ENCODE data around the gene UGT1A10. TPM values are rescaled to one million over a fixed set of nuclear protein-coding genes. Genes with fewer than 3 reads are reported as not detected.

Gene UGT1A10
- total RNA-seq, 2 experiments from 2014 or later = not detected

DNA sequence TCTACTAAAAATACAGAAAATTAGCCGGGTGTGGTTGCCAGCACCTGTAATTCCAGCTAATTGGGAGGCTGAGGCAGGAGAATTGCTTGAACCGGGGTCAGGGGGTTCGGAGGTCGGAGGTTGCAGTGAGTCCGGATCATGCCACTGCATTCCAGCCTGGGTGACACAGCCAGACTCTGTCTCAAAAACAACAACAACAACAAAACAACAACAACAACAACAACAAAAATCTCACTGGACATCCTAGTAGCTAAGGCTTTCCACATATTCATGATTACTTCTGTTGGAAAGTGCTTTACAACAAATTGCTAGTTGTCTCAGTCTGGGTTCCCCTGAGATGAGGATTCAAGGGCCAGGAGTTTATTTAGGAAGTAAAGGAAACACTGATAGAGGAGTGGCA lies 137.6 kb downstream of the UGT1A10 start:
- Mint-ChIP-seq H3K36me3 (ENCODE audit: low read depth) (no peaks in the 10 kb centered on the region), H3K4me1 (ENCODE audit: low read depth) (no peaks in the 10 kb centered on the region), H3K9me3 (peaks cover 4% of the 10 kb centered on the region), H3K27ac (no peak overlapping the region), H3K4me3 (no peak overlapping the region), H3K27me3 (peaks cover 14% of the 10 kb centered on the region)
- TF ChIP-seq, protein P1, sequence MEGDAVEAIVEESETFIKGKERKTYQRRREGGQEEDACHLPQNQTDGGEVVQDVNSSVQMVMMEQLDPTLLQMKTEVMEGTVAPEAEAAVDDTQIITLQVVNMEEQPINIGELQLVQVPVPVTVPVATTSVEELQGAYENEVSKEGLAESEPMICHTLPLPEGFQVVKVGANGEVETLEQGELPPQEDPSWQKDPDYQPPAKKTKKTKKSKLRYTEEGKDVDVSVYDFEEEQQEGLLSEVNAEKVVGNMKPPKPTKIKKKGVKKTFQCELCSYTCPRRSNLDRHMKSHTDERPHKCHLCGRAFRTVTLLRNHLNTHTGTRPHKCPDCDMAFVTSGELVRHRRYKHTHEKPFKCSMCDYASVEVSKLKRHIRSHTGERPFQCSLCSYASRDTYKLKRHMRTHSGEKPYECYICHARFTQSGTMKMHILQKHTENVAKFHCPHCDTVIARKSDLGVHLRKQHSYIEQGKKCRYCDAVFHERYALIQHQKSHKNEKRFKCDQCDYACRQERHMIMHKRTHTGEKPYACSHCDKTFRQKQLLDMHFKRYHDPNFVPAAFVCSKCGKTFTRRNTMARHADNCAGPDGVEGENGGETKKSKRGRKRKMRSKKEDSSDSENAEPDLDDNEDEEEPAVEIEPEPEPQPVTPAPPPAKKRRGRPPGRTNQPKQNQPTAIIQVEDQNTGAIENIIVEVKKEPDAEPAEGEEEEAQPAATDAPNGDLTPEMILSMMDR (IDR thresholded peaks at IDR 0.05) = no peak
- ATAC-seq (no peak), DNase-seq (no peak)
- intact Hi-C loops (cut with micrococcal nuclease) = no loop called here
- POLR2A ChIA-PET = interaction anchor here (0.5 to 0.8 kb wide), 2 partner anchors 10 to 12 kb away, joined by 3 to 4 read pairs; no protein-coding TSS in a partner anchor
- CTCF ChIA-PET = interaction anchor here (1.0 to 1.2 kb wide), 2 partner anchors 9 to 11 kb away, joined by 3 read pairs; no protein-coding TSS in a partner anchor

DNA sequence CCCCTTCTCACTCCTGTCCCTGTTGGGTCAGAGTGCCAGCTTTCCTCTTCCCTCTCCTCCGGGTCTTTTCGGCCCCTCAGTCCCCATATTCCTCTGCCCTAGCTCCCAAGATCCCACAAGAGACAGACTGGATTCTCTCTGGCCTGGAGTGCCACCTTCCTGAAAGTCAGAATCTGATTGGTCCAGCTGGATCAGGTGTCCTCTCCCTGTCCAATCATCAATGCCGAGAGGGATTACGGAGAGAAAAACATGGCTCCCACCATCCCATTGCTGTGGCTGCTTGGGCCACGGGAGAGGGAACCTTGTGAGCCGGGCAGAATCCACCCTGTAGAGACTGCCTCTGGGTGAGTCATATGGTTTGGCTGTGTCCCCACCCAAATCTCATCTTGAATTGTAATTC lies 139.2 kb downstream of the UGT1A10 start:
- Mint-ChIP-seq H3K4me3 (no peak overlapping the region), H3K9me3 (peaks cover 4% of the 10 kb centered on the region), H3K27ac (no peak overlapping the region), H3K36me3 (ENCODE audit: low read depth) (no peaks in the 10 kb centered on the region), H3K27me3 (peaks cover 15% of the 10 kb centered on the region), H3K4me1 (ENCODE audit: low read depth) (no peaks in the 10 kb centered on the region)
- intact Hi-C loops (cut with micrococcal nuclease) = no loop called here
- ATAC-seq (no peak), DNase-seq (no peak)
- CTCF ChIA-PET = no interaction called here
- TF ChIP-seq, protein P1 (IDR thresholded peaks at IDR 0.05) = no peak
- POLR2A ChIA-PET = no interaction called here

DNA sequence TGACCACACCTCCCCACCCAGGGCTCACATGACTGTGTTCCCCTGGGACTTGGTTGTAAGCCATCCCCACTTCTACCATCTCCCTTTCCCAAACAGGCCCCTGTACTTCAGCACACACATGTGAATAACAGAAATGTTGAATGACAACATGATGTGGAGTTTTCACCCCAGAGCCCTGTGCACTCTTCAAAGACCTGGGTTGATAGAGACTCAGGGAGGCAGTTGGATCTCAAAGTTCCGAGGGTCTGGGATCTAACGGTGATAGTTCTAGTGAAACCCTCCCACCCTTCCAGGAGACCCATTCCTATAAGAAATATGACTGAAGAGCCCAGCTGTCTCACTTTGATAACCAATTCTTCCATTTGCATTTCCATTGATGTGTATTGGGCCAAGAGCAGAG lies 141.8 kb downstream of the UGT1A10 start, which contains the start of gene MROH2A:
TSS of gene MROH2A (plus strand) at position 301 of the 400 bp plus-strand sequence. CDS start 1,029 bp downstream, outside the sequence.
- peaks cover 16% of the 10 kb centered on the region for H3K27me3 Mint-ChIP-seq
- POLR2A ChIA-PET = no interaction called here

DNA sequence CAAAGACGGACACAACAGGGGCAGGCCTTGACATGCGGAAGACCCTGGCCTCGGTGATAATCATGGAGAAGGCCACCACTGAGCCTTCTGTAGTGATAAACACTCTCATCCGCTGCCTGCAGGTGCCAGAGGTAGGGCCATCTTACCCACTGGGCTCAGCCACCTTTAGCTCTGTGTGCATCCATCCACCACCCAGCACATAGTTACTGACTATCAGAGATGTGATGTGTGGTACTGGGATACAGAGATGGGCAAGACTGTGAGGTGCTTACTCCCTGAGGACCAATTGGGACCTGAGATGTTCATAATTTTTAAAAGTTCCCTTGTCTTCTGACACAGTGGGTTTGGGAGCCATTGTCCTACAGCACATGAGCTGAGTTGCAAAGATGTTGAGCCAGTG lies 143.5 kb downstream of the UGT1A10 start:
- peaks cover 17% of the 10 kb centered on the region for H3K27me3 Mint-ChIP-seq
- POLR2A ChIA-PET = no interaction called here
- ATAC-seq = no peak
- peaks cover 4% of the 10 kb centered on the region for H3K9me3 Mint-ChIP-seq
- no peaks in the 10 kb centered on the region for H3K4me1 Mint-ChIP-seq (ENCODE audit: low read depth)
- H3K36me3 Mint-ChIP-seq (ENCODE audit: low read depth) = no peaks in the 10 kb centered on the region
- no peak overlapping the region for H3K27ac Mint-ChIP-seq
- CTCF ChIA-PET = no interaction called here
- intact Hi-C loops (cut with micrococcal nuclease) = no loop called here
- TF ChIP-seq, protein P1 (IDR thresholded peaks at IDR 0.05) = no peak
- H3K4me3 Mint-ChIP-seq = no peak overlapping the region
- DNase-seq = no peak

More for the DNA sequence above, 141.8 kb downstream of the UGT1A10 start, which contains the start of gene MROH2A:
- H3K4me3 Mint-ChIP-seq = no peak within 1 kb of the TSS
- CTCF ChIA-PET = no interaction called here
- no peak for DNase-seq
- H3K27ac Mint-ChIP-seq = no peak within 1 kb of the TSS
- intact Hi-C loops (cut with micrococcal nuclease) = no loop called here
- TF ChIP-seq, protein P1 (IDR thresholded peaks at IDR 0.05) = no peak
- ATAC-seq = no peak
- H3K36me3 Mint-ChIP-seq (ENCODE audit: low read depth) = no peaks in the 10 kb centered on the region
- H3K4me1 Mint-ChIP-seq (ENCODE audit: low read depth) = no peaks in the 10 kb centered on the region
- peaks cover 4% of the 10 kb centered on the region for H3K9me3 Mint-ChIP-seq

DNA sequence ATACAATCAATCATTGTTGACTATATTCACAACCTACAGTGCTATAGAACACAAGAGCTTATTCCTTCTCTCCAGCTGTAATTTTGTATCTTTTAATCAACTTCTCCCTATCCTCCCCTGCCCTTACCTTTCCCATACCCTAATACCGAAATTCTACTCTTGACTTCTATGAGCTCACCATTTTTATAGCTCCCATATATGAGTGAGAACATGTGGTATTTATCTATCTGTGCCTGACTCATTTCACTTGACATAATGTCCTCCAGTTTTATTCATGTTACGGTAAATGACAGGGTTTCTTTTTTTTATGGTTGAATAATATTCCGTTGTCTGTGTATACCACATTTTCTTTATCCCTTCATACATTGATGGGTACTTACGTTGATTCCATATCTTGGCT lies 144.5 kb downstream of the UGT1A10 start:
- H3K4me3 Mint-ChIP-seq = no peak overlapping the region
- CTCF ChIA-PET = no interaction called here
- TF ChIP-seq, protein P1 (IDR thresholded peaks at IDR 0.05) = no peak
- intact Hi-C loops (cut with micrococcal nuclease) = no loop called here
- DNase-seq = no peak
- H3K9me3 Mint-ChIP-seq = peaks cover 4% of the 10 kb centered on the region
- ATAC-seq = no peak
- H3K36me3 Mint-ChIP-seq (ENCODE audit: low read depth) = peaks cover 3% of the 10 kb centered on the region
- H3K27me3 Mint-ChIP-seq = peaks cover 17% of the 10 kb centered on the region
- no peak overlapping the region for H3K27ac Mint-ChIP-seq
- no peaks in the 10 kb centered on the region for H3K4me1 Mint-ChIP-seq (ENCODE audit: low read depth)
- POLR2A ChIA-PET = no interaction called here

Data from activated CD8-positive, alpha-beta T cell treated with anti-CD3 and anti-CD28 coated beads for 36 hours (primary cell).